ENCODE data around the gene TRUB2. TPM values are rescaled to one million over a fixed set of nuclear protein-coding genes. Genes with fewer than 3 reads are reported as not detected.

TRUB2 gene
- total RNA-seq, 1 donor from 2014 or later = 19.8 TPM

DNA sequence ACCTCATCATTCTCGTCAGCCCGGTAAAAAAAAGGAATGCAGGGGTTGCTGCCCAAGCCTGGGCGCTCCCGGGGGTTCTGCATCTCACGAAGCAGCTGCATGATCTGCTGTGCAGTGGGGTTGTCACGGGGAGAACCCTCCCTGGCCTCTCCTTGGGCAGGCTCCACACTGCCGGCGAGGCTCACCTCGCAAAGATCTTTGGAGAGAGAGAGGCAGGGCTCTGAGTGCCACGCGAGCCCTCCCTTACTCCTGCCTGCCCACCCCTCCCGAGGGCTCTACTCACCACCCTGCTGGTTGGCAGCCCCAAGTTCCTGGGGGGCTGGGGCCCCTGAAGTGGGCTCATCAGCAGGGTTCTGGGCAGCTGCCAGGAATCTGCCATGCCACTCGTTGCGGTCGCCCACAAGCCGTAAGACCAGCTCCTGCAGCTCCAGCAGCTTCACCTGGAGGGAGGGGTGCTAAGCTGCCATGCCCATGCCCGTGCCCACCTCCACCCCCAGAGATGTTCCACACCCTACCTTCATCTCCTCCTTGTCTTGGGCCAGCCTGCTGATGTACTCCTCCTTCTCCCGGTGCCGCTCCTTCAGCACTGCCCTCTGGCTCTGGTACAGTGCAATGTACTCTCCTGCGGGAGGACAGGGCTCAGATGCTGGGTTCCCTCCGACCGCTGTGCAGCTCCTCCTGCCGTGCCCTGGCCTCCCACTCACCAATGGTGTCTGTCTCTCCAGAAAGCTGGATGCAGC is 65.0 kb downstream of the TRUB2 start:
- no peak overlapping the region for H3K27ac Mint-ChIP-seq (ENCODE audit: unreplicated experiment)
- H3K4me1 Mint-ChIP-seq (ENCODE audit: low read depth) = peaks cover 7% of the 10 kb centered on the region
- TF ChIP-seq, protein P1, sequence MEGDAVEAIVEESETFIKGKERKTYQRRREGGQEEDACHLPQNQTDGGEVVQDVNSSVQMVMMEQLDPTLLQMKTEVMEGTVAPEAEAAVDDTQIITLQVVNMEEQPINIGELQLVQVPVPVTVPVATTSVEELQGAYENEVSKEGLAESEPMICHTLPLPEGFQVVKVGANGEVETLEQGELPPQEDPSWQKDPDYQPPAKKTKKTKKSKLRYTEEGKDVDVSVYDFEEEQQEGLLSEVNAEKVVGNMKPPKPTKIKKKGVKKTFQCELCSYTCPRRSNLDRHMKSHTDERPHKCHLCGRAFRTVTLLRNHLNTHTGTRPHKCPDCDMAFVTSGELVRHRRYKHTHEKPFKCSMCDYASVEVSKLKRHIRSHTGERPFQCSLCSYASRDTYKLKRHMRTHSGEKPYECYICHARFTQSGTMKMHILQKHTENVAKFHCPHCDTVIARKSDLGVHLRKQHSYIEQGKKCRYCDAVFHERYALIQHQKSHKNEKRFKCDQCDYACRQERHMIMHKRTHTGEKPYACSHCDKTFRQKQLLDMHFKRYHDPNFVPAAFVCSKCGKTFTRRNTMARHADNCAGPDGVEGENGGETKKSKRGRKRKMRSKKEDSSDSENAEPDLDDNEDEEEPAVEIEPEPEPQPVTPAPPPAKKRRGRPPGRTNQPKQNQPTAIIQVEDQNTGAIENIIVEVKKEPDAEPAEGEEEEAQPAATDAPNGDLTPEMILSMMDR (IDR thresholded peaks at IDR 0.05) = no peak
- H3K27me3 Mint-ChIP-seq (ENCODE audit: low read depth) = no peaks in the 10 kb centered on the region
- no peaks in the 10 kb centered on the region for H3K9me3 Mint-ChIP-seq (ENCODE audit: low read depth)
- H3K4me3 Mint-ChIP-seq (ENCODE audit: unreplicated experiment) = no peak overlapping the region
- H3K36me3 Mint-ChIP-seq (ENCODE audit: low read depth) = peaks cover 31% of the 10 kb centered on the region
- no peak for DNase-seq (ENCODE audit: low spot score)

Other genes starting within 250 kb of the TRUB2 start
- 43.5 to 53.6 TPM (median 49.3 TPM) in 3 replicates for gene PTGES2, start 194.7 kb downstream of the TRUB2 start, total RNA-seq
- gene LCN2, start 173.0 kb downstream of the TRUB2 start, total RNA-seq = not detected in 3 replicates
- gene BBLN, start 162.2 kb downstream of the TRUB2 start, total RNA-seq = 78.8 to 85.3 TPM (median 80.2 TPM) in 3 replicates
- gene CIZ1, start 130.9 kb downstream of the TRUB2 start, total RNA-seq = 130 to 147 TPM (median 140 TPM) in 3 replicates
- gene DNM1, start 119.1 kb downstream of the TRUB2 start, total RNA-seq = 87.0 to 127 TPM (median 91.9 TPM) in 3 replicates
- gene GOLGA2, start 46.4 kb downstream of the TRUB2 start, total RNA-seq = 201 to 243 TPM (median 210 TPM) in 3 replicates
- gene SWI5, start 46.2 kb downstream of the TRUB2 start, total RNA-seq = 29.4 to 33.7 TPM (median 31.7 TPM) in 3 replicates
- 19.7 to 37.5 TPM (median 24.5 TPM) in 3 replicates for gene COQ4, start 392 bp upstream of the TRUB2 start, total RNA-seq
- gene SLC27A4, start 18.1 kb upstream of the TRUB2 start, total RNA-seq = 38.4 to 42.1 TPM (median 41.7 TPM) in 3 replicates
- 50.5 to 60.6 TPM (median 57.6 TPM) in 3 replicates for gene URM1, start 48.9 kb upstream of the TRUB2 start, total RNA-seq
- 217 to 282 TPM (median 280 TPM) in 3 replicates for gene CERCAM, start 98.4 kb upstream of the TRUB2 start, total RNA-seq
- 25.6 to 34.1 TPM (median 28.7 TPM) in 3 replicates for gene ODF2, start 133.6 kb upstream of the TRUB2 start, total RNA-seq
- gene GLE1, start 182.3 kb upstream of the TRUB2 start, total RNA-seq = 12.3 to 18.1 TPM (median 12.8 TPM) in 3 replicates
- 376 to 419 TPM (median 378 TPM) in 3 replicates for gene SPTAN1, start 230.1 kb upstream of the TRUB2 start, total RNA-seq